ENCODE measurements around the gene ZNF613.
"Not testable (repeated sequence)": the region's sequence is repeated elsewhere in the genome, so short reads cannot be mapped to it uniquely, and the experiment has no call there.

The ZNF613 gene

DNA sequence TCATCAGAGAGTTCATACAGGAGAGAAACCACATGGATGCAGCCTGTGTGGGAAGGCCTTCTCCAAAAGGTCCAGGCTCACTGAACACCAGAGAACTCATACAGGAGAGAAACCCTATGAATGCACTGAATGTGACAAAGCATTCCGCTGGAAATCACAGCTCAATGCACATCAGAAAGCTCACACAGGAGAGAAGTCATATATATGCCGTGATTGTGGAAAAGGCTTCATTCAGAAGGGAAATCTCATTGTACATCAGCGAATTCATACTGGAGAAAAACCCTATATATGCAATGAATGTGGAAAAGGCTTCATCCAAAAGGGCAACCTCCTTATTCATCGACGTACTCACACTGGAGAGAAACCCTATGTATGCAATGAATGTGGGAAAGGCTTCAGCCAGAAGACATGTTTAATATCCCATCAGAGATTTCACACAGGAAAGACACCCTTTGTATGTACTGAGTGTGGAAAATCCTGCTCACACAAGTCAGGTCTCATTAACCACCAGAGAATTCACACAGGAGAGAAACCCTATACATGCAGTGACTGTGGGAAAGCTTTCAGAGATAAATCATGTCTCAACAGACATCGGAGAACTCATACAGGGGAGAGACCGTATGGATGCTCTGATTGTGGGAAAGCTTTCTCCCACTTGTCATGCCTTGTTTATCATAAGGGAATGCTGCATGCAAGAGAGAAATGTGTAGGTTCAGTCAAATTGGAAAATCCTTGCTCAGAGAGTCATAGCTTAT lies 17.7 kb downstream of the ZNF613 start:
- no peak for DNase-seq (ENCODE audit: low spot score)

DNA sequence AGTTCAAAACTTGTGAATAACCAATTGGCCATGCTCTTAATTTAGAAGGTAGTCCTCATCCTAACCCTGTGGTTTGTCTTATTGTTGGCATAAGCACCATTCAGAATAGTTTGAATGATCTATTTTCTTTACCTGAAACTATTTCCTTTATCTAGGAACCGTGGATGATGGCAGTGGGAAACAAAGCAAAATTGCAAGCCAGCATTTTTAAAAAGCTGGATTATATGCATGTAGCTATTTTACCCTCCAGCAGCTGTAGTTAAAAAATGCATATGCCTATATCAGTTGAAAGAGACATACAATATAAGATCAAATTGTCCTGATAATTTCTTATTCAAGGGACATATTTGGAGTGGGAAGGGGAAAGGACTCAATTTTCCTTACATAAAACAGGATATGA lies 19.3 kb downstream of the ZNF613 start:
- DNase-seq (ENCODE audit: low spot score): no peak

DNA sequence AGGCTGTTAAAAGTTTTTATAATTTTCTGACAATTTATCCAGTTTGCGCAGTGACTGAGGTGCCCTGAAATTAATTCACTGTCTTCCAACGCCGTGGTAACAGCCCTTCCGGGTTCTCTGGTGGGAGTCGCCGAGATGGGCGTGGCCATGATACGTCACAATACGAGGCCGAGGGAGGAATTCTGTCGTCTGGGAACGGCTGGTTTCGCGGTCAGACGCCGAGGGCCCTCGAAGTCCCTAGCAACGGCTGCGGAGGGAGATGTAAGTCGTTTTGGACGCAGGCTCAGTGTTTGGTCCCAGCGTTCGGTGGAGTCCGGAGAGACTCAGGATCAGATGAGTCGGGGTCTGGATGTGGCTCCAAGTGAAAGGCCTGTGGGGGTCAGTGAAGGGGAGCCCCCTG lies 21.7 kb downstream of the ZNF613 start:
- no peak for DNase-seq (ENCODE audit: low spot score)

DNA sequence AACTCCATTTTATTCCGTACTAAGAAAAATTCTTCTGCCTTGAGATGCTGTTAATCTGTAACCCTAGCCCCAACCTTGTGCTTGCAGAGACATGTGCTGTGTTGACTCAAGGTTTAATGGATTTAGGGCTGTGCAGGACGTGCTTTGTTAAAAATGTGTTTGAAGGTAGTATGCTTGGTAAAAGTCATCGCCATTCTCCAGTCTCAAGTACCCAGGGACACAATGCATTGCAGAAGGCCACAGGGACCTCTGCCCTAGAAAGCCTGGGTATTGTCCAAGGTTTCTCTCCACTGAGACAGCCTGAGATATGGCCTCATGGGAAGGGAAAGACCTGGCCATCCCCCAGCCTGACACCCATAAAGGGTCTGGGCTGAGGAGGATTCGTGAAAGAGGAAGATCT lies 30.6 kb downstream of the ZNF613 start:
- DNase-seq (ENCODE audit: low spot score): not testable (repeated sequence)

DNA sequence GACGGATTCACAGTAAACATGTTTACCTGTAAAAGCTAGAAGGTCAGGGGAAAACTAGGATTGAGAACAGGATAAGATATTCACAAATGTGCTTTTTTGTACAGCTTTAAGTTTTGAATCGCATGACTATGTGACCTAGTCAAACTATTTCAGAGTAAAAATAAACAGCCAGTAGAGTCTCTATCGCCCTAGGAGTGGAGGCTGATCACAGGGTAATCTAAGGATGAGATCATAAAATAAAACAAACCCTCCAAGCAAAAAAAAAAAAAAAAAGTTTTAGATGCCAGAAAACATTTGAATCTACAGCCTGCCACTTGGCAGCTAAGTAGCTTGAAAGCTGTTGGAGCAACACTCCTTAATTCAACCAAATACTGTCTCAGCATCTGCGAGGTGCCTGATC lies 32.5 kb downstream of the ZNF613 start:
- DNase-seq (ENCODE audit: low spot score): no peak

DNA sequence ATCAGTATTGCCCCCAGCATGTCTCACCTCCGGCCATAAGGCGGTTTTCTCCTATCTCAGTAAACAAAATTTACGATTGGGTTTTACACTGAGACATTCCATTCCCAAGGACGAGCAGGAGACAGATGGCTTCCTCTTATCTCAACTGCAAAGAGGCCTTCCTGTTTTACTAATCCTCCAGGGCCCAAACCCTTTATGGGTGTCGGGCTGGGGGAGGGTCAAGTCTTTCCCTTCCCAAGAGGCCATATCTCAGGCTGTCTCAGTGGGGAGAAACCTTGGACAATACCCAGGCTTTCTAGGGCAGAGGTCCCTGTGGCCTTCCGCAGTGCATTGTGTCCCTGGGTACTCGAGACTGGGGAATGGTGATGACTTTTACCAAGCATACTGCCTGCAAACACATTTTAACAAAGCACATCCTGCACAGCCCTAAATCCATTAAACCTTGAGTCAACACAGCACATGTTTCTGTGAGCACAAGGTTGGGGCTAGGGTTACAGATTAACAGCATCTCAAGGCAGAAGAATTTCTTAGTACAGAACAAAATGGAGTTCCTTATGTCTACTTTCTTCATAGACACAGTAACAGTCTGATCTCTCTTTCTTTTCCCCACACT lies 33.5 kb downstream of the ZNF613 start:
- not testable (repeated sequence) for DNase-seq (ENCODE audit: low spot score)

DNA sequence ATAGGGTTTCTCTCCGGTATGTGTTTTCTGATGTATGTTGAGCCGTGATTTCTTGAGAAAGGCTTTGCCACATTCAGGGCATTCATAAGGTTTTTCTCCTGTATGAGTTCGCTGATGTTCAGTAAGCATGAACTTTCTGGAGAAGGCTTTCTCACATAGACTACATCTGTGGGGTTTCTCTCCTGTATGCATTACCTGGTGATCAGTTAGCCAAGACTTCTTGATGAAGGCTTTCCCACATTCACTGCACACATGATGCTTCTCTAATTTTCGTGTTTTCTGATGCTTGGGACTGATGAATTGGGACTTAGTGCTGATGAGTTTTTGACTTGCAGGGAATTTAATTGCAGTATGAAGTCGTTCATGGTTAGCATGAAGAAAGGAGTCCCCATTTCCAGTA lies 38.3 kb downstream of the ZNF613 start:
- no peak for DNase-seq (ENCODE audit: low spot score)

DNA sequence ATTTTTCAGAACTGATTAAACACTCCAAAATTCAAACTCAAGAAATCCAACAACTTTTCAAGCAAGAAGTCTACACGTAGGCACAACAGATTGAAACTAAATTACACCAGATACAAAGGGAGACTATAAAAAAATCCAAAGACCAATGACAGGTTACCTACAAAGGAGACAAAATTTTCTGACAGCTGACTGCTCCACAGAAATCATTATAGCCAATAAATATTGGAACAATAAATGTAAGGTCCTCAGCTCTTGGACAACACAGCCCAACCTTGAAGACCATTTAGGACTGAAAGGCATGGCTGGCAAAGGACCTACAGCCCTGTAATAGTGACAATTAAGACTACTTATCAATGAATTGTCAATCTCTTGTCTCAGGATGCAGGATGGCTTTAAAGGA lies 43.4 kb downstream of the ZNF613 start:
- no peak for DNase-seq (ENCODE audit: low spot score)

DNA sequence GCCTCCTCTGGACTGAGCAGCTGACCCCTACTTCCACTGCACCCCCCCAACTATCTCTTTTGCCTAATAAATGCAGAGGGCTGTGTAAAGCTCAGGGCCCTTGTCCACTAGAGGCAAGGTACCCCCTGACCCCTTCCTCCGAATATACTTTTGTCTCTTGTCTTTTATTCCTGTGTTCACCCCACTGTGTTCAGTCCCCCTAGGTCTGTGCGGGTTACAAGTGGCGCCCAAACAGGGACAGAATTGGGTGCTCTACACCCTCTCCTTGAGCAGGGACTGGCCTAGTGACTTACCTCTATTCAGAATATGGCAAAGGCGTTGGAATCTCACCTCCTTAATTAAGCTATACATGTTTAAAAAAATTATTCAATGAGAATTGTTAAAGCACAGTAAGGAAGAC lies 44.4 kb downstream of the ZNF613 start:
- no peak for DNase-seq (ENCODE audit: low spot score)

DNA sequence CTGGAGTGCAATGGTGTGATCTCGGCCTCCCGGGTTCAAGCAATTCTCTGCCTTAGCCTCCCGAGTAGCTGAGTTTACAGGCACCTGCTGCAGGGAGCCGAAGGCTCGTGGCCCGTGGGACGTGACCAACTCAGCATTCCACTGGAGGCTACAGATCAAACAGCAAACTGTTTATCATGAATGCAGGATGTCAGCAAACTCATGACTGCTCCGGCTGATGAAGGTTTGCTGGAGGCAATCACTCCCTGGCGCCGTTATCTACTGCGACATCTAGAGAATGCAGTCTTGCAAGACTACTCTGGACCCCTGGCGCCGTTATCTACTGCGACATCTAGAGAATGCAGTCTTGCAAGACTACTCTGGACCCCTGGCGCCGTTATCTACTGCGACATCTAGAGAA lies 48.5 kb downstream of the ZNF613 start:
- not testable (repeated sequence) for DNase-seq (ENCODE audit: low spot score)

DNA sequence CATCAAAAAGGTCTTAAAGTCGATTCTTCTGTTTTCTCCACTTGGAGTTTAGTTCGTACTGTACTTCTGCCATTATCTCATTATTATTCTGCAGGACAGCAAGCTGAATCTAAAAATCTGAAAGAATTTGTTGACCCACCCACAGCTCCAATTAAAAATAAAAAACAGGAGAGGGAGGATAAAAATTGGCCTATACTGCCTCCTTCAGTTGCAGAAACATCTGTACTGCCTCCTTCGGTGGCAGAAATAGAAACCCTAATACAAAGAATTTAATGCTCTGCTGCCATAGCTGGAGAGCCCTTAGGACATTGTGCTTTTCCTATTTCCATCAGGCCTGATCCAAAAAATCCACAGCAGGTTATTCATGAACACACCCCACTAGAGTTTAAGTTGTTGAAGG lies 49.6 kb downstream of the ZNF613 start:
- no peak for DNase-seq (ENCODE audit: low spot score)

DNA sequence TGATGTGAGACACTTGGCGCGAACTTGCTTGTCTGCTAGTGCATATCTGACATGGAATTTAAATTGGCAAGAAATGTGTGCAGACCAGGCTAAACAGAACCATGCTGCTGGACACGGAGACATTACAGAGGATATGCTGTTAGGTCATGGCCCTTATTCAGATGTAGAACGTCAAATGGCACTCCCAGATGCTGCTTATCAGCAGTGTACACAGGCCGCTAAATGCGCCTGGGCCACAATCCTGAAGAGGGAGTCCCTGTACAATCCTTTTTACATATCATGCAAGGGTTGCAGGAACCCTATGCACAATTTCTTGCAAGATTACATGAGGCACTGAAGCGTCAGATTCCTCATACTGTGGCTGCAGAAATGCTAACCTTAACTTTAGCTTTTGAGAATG lies 50.1 kb downstream of the ZNF613 start:
- DNase-seq (ENCODE audit: low spot score): no peak

DNA sequence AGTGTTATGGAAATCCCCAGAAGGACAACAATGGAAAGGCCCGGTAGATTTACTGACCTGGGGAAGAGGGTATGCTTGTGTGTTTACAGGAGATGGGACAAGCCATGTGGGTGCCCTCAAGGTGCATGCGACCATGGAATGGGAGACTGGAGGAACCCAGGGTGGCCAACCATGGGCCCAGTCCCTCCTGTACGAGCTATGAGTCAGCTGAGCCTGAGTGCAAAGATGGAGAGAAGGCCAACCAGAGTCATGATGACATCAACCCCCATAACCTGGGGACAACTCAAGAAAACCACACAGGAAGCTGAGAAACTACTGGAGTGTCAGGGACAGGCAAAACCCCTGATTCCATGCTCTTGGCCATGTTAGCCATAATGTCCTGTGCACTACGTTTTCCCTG lies 51.6 kb downstream of the ZNF613 start:
- DNase-seq (ENCODE audit: low spot score): no peak

DNA sequence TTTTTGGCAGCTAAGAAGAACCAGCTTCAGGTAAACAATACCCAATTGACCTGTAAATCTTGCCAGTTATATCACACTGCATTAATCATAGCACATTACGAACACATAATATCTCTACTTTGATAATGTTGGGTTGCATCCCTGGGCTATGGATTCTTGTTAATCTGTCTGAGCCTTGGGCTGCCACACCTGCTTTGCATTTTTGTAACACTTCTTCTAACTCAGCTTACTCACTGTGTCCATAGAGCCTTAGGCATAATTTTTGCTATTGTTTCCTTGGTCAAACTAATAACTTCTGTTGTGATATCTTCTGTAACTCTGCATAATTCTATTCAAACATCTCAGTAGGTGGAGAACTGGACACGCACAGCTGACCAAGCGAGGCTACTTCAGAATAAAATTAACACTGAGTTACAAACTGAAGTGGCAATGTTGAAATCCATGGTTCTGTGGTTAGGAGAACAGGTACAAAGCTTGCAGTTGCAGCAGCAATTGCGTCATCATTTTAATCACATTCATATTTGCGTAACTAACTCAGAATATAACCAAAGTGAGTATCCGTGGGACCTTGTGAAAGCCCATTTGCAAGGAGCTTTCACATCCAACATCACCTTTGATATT lies 53.0 kb downstream of the ZNF613 start:
- DNase-seq (ENCODE audit: low spot score): no peak

DNA sequence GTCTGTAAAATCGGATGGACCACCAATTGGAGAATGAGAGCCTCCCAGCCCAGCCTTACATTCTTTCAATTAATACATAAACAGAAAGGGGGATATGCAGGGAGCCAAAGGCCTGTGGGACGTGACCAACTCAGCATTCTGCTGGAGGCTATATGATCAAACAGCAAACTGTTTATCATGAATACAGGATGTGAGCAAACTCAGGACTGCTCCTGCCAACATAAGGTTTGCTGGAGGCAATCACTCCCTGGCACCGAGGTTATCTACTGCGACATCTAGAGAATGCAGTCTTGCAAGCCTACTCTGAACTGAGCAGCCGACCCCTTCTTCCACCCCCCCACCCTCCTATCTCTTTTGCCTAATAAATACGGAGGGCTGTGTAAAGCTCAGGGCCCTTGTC lies 53.7 kb downstream of the ZNF613 start:
- DNase-seq (ENCODE audit: low spot score): not testable (repeated sequence)

DNA sequence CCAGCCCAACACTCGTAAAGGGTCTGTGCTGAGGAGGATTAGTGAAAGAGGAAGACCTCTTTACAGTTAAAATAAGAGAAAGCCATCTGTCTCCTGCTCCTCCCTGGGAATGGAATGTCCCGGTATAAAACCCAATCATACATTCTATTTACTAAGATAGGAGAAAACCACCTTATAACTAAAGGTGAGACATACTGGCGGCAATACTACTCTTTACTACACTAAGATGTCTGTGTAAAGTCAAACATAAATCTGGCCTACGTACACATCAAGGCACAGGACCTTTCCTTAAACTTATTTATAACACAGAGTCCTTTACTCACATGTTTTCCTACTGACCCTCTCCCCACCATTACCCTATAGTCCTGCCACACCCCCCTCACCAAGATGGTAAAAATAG lies 56.1 kb downstream of the ZNF613 start:
- DNase-seq (ENCODE audit: low spot score): no peak

DNA sequence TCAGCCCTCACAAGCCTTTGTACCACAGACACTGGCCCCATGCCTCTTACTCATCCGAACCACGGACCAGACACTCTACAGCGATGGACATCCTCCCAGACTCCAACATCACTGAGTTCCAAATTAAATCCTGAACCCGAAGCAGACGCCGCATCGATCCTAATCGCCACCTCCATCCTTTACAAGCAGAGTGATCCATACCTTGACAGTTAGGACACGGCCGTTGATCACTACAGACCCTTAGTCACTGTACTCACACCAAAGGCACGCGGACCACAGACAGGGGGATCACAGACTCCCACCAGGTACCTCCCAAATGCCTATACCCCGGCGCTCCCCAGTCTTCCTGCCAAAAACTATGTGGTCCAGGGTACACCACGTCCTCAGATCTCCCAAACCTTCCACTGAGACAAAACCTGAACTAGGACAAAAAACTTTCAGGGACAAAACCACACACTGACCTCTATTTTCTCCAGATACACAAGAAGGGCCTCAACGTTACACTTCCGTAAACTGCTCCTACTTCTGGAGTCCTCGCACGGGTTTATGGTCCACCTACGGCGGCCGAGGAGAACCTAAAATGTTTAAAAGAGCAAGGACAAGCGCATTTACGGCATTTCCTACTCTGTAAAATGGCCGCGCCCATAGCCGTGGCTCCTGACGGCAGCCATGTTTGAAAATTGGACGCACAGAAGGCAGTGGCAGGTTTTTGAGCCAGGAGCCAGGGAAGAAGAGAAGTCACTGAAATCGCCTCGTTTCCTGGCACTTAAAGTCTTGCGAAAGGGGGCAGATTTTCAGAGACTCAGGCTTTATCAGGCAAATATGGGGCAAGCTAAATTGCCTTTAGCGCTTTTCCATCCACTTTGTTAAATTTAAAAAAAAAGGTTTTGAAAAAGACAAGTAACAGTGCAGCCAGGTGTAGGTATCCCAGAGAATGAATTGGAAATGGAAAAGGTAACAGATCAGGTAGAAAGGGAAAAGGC lies 59.3 kb downstream of the ZNF613 start, which contains the start of gene ZNF350:
Gene ZNF350 (minus strand): TSS at position 532 of the 983 bp plus-strand sequence. CDS start 12,480 bp downstream, outside the sequence.
- peak; percentile 91 for DNase-seq (ENCODE audit: low spot score)

DNA sequence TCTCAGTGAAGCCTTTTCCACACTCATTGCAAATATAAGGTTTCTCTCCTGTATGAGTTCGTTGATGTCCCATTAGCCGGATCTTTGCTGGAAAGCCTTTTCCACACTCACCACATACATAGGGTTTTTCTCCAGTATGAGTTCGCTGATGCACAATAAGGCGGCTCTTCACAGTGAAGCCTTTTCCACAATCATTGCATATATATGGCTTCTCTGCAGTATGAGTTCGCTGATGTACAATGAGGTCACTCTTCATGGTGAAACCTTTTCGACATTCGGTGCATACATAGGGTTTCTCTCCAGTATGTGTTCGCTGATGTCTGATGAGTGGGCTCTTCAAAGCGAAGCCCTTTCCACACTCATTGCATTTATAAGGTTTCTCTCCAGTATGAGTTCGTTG lies 66.2 kb downstream of the ZNF613 start:
- no peak for DNase-seq (ENCODE audit: low spot score)

DNA sequence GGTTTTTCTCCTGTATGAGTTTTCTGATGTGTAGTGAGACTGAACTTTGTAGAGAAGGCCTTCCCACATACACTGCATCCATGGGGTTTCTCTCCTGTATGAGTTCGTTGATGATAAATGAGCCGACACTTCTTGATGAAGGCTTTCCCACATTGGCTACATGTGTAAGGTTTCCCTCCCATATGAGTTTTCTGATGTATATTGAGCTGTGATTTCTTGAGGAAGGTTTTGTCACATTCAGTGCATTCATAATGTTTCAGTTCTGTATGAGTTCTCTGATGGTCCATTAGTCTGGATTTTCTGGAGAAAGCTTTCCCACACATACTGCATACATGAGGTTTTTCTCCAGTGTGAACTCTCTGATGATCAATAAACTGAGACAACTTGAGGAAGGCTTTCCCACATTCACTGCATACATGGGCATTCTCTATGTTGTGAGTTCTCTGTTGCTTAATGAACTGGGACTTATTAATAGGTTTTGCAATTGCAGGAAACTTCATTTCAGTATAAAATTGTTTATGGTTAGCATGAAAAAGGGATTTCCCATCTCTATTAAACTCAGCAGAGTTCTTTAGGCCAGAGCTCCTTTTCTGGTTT lies 66.9 kb downstream of the ZNF613 start:
- no peak for DNase-seq (ENCODE audit: low spot score)
